Urinary bladder (tissue), 4 donors: ENCODE results near the gene MLPH. TPM values are rescaled to one million over a fixed set of nuclear protein-coding genes. Genes with fewer than 3 reads are reported as not detected.

Experiments used
- DNase-seq: peaks from one replicate; pipeline ENCODE4 v3.0.0-alpha.2; 2015; ENCODE audit errors: extremely low spot score
- H3K27ac ChIP-seq: one replicate; pipeline ENCODE4 v1.5.1; 2013; ENCODE audit warnings: low read depth, mild to moderate bottlenecking, moderate library complexity
- H3K36me3 ChIP-seq: one replicate; pipeline ENCODE4 v1.6.1; 2013; ENCODE audit warnings: mild to moderate bottlenecking, moderate library complexity; ENCODE audit not compliant: insufficient read depth
- H3K4me1 ChIP-seq: one replicate; pipeline ENCODE4 v1.6.1; 2013; ENCODE audit warnings: mild to moderate bottlenecking, moderate library complexity; ENCODE audit not compliant: insufficient read depth
- H3K4me3 ChIP-seq: one replicate; pipeline ENCODE4 v1.5.1; 2013; ENCODE audit warnings: low read depth, low read length
- WGBS: extraction: QIAGEN DNeasy Blood & Tissue Kit; methylation state at CpG from one replicate; pipeline ENCODE4 v1.1.7; 2013; 5-methylcytosine and 5-hydroxymethylcytosine counted together
- polyA plus RNA-seq: library from polyadenylated mRNA; stranded (reverse); fragments of 200-250 nt; gene quantifications from one replicate; pipeline ENCODE4 v1.2.3, GENCODE V29; 2013
- total RNA-seq: library from RNA; depleted of rRNA; stranded (reverse); fragments of >200 nt; gene quantifications from one replicate; pipeline ENCODE4 v1.2.3, GENCODE V29; 2014
- donor health status: healthy with polysubstance abuse.
- donor health status: healthy.

Gene MLPH
- total and polyA plus RNA-seq, 2 donors = 11.7 to 14.2 TPM

GRCh38 chr2:237478979-237479378, 8.1 kb upstream of the MLPH start:
- no peak for DNase-seq
- H3K4me1 ChIP-seq = no peaks in the 10 kb centered on the region
- no peaks in the 10 kb centered on the region for H3K36me3 ChIP-seq
- H3K27ac ChIP-seq = no peak overlapping the region
- H3K4me3 ChIP-seq = no peak overlapping the region
- 82% methylated on average over 3 of the region's 3 CpGs for WGBS

- DNase-seq = no peak
- no peak overlapping the region for H3K4me3 ChIP-seq
- 52% methylated on average over 4 of the region's 4 CpGs for WGBS
- no peak overlapping the region for H3K27ac ChIP-seq
- H3K4me1 ChIP-seq = no peaks in the 10 kb centered on the region
- no peaks in the 10 kb centered on the region for H3K36me3 ChIP-seq
These were observed 7.3 kb upstream of the MLPH start for GRCh38 chr2:237479747-237480146.

- Histone ChIP-seq H3K27ac (no peak overlapping the region), H3K36me3 (no peaks in the 10 kb centered on the region), H3K4me3 (no peak overlapping the region), H3K4me1 (no peaks in the 10 kb centered on the region)
- DNase-seq = no peak
- 92% methylated on average over 7 of the region's 7 CpGs for WGBS
These were observed 6.5 kb upstream of the MLPH start for GRCh38 chr2:237480556-237480955.

DNA sequence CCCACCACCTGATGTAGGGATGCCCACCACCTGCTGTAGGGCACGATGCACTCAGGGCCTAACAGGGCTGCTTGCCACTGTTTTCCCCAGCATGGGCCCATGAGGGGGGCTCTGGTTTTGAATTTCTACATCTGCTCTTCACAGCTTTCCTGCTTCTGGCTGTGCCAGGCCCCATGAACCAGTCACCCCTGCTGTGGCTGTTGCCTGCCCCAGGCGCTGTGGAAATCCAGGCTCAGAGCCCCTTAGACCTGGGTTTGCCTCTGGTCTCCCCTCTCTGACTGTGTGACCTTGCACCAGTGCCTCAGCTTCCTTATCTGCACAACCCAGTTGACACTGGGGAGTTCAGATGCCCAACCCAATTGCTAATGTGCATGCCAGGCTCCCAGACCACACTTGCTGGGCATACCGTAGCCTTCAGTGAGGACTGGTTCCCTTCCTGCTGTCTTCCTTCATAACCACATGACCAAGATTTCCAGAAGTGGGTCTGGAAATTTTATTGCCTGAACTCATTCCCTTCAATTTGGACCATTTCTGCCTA, 6.0 kb upstream of the MLPH start:
- H3K27ac ChIP-seq = no peak overlapping the region

DNA sequence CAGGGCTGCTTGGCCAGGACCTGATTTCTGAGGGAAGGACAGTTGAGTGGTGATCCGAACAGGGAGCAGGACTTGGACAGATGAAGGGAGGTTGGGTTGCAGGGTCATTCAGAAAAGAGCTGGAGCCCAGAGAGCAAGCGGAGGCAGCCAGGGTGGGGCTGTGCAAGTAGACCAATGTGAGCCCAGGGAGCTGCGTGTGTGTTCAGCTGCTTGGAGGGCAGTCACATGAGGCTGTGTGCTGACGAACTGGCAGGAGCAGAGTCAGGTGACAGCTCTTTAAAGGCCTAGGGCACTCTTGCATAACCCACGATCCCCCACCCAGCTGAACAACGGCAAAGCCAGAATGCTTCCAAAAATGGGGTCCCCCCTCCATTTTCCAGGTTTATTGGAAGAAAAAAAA, 4.6 kb upstream of the MLPH start:
- no peak for DNase-seq
- Histone ChIP-seq H3K36me3 (no peaks in the 10 kb centered on the region), H3K4me1 (no peaks in the 10 kb centered on the region), H3K4me3 (no peak overlapping the region), H3K27ac (peak overlapping the region; percentile 51)
- WGBS = 61% methylated on average over 6 of the region's 6 CpGs

More for the DNA sequence above, 6.0 kb upstream of the MLPH start:
- Histone ChIP-seq H3K36me3 (no peaks in the 10 kb centered on the region), H3K4me3 (no peak overlapping the region), H3K4me1 (no peaks in the 10 kb centered on the region)
- WGBS = 93% methylated on average over 3 of the region's 3 CpGs
- DNase-seq = no peak

GRCh38 chr2:237483018-237483731, 3.9 kb upstream of the MLPH start:
- 68% methylated on average over 9 of the region's 9 CpGs for WGBS
- peak overlapping the region; percentile 64 for H3K27ac ChIP-seq

GRCh38 chr2:237485304-237485703, 1.7 kb upstream of the MLPH start:
- H3K4me3 ChIP-seq = no peak overlapping the region

More at GRCh38 chr2:237483018-237483731, 3.9 kb upstream of the MLPH start:
- Histone ChIP-seq H3K4me3 (no peak overlapping the region), H3K36me3 (no peaks in the 10 kb centered on the region), H3K4me1 (no peaks in the 10 kb centered on the region)
- DNase-seq = no peak

GRCh38 chr2:237485844-237486243, 1.2 kb upstream of the MLPH start:
- no peaks in the 10 kb centered on the region for H3K36me3 ChIP-seq
- H3K27ac ChIP-seq = no peak overlapping the region
- no peaks in the 10 kb centered on the region for H3K4me1 ChIP-seq
- H3K4me3 ChIP-seq = no peak overlapping the region
- DNase-seq = no peak

More at GRCh38 chr2:237485304-237485703, 1.7 kb upstream of the MLPH start:
- no peaks in the 10 kb centered on the region for H3K4me1 ChIP-seq
- no peak overlapping the region for H3K27ac ChIP-seq
- no peaks in the 10 kb centered on the region for H3K36me3 ChIP-seq
- DNase-seq = no peak
- 92% methylated on average over 1 of the region's 1 CpG for WGBS

GRCh38 chr2:237486334-237486818, 675 bp upstream of the MLPH start:
- Histone ChIP-seq H3K27ac (no peak overlapping the region), H3K4me1 (no peaks in the 10 kb centered on the region), H3K36me3 (no peaks in the 10 kb centered on the region), H3K4me3 (peak overlapping the region; percentile 33)
- no peak for DNase-seq
- WGBS = 4% methylated on average over 36 of the region's 36 CpGs

GRCh38 chr2:237487496-237487895, 445 bp downstream of the MLPH start:
- Histone ChIP-seq H3K27ac (peak overlapping the region; percentile 80), H3K4me3 (peak overlapping the region; percentile 33), H3K4me1 (no peaks in the 10 kb centered on the region), H3K36me3 (no peaks in the 10 kb centered on the region)
- WGBS = 29% methylated on average over 14 of the region's 14 CpGs
- DNase-seq = no peak

- no peak overlapping the region for H3K27ac ChIP-seq
- DNase-seq = no peak
- no peaks in the 10 kb centered on the region for H3K36me3 ChIP-seq
- H3K4me3 ChIP-seq = no peak overlapping the region
- no peaks in the 10 kb centered on the region for H3K4me1 ChIP-seq
- 68% methylated on average over 6 of the region's 6 CpGs for WGBS
These were observed 1.2 kb downstream of the MLPH start for GRCh38 chr2:237488295-237488694.

DNA sequence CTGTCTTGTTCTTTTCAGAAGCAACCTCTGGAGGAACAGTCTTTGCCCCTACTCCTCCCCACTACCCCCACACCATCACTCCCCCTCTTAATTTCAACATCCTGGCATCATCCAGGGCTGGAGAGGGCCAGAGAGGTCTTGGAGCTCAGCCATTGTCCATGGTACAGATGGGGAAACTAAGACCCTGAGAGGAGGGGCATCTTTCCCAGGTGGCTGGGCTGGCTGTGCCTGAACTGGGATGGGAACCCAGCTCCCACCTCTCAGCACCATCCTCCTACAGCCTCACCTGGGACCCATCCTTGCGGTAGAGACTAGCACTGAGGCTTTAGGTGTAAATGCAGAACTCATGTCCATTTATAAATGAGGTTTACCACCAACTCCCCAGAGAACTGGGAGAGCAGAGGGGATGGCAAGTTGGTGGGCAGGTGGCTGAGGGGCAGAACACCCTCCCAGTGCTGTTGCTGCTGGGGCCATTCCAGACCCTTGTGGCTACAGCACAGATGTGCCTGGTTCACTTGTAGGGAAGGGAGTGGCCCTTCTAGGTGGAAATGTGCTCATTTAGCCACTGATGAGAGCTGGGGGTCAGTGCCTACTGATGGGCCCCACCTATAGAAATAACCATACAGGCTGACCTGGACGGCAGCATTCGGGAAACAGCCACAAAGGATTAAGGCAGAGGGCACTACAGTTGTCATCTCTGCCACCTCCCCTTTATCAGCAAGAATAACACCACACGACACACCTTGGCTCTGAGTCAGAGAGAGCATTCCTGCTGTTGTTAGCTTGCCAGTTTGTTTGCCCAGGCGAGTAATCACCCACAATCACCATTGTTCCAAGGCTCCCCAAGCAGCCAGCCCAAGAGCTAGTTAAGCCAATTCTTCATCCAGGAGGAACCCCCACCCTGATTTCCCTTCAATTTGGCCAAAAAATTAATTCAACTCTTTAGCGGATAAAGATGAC, 2.1 kb downstream of the MLPH start:
- Histone ChIP-seq H3K27ac (peak overlapping the region; percentile 83), H3K4me1 (no peaks in the 10 kb centered on the region), H3K4me3 (no peak overlapping the region), H3K36me3 (no peaks in the 10 kb centered on the region)
- 65% methylated on average over 6 of the region's 6 CpGs for WGBS
- DNase-seq = no peak

- DNase-seq = peak; percentile 77
- WGBS = 52% methylated on average over 8 of the region's 8 CpGs
- Histone ChIP-seq H3K27ac (peak overlapping the region; percentile 78), H3K4me3 (no peak overlapping the region), H3K4me1 (no peaks in the 10 kb centered on the region), H3K36me3 (no peaks in the 10 kb centered on the region)
These were observed 3.1 kb downstream of the MLPH start for GRCh38 chr2:237490009-237490711.
